C4-2B (cell line): ENCODE measurements around the gene ANKRD44.

Experiments
- ZFX ChIP-seq: fragments of 450-650 bp; IDR thresholded peaks from 2 replicates; pipeline ENCODE4 v1.6.1; 2017
- TF ChIP-seq, protein P1 (sequence below): fragments of 450-650 bp; conservative IDR thresholded peaks from 2 replicates; pipeline ENCODE4 v1.5.1; 2017; ENCODE audit warnings: mild to moderate bottlenecking

DNA sequence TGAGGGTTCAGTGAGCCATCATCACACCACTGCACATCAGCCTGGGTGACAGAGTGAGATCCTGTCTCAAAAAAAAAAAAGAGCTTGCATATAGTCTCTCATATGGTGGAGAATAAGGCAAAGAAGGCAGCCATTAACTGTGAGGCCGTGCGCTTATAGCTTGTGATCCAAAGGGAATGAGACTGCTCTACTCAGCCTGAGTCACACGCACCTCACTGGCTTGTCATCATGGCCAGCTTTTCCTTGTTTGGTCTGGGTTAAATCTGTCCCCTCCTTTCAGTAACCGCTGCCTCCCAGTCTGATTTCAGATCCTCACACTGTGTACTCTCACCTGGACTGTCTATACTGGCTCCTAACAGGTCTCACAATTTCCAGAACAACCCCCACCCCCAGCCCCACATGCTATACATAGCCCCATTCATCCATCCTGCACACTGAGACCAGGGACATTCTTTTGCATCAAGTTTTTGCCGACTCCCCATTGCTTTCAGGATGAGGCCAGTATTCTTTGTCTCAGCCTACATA lies 35.3 kb upstream of the ANKRD44 start:
- TF ChIP-seq, protein P1, sequence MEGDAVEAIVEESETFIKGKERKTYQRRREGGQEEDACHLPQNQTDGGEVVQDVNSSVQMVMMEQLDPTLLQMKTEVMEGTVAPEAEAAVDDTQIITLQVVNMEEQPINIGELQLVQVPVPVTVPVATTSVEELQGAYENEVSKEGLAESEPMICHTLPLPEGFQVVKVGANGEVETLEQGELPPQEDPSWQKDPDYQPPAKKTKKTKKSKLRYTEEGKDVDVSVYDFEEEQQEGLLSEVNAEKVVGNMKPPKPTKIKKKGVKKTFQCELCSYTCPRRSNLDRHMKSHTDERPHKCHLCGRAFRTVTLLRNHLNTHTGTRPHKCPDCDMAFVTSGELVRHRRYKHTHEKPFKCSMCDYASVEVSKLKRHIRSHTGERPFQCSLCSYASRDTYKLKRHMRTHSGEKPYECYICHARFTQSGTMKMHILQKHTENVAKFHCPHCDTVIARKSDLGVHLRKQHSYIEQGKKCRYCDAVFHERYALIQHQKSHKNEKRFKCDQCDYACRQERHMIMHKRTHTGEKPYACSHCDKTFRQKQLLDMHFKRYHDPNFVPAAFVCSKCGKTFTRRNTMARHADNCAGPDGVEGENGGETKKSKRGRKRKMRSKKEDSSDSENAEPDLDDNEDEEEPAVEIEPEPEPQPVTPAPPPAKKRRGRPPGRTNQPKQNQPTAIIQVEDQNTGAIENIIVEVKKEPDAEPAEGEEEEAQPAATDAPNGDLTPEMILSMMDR, result no peak
- TF ChIP-seq ZFX, result no peak
